ENCODE data around the gene ELMO1. TPM values are rescaled to one million over a fixed set of nuclear protein-coding genes. Genes with fewer than 3 reads are reported as not detected.

Gene ELMO1
- total RNA-seq, 1 experiment from 2014 or later: 1.1 TPM

GRCh38 chr7:37054624-37055241 lies 393.9 kb downstream of the ELMO1 start:
- H3K4me2 ChIP-seq (ENCODE audit: low read length): no peak overlapping the region
- no peak overlapping the region for H3K27ac ChIP-seq (ENCODE audit: low read depth, low read length)
- H3K4me3 ChIP-seq (replicated peaks in 1 of 2; ENCODE audit: low read depth in 1 of 2, low read length in 2 of 2): no peak overlapping the region
- BruUV-seq (replicated peaks): no TSS peak
- H4K20me1 ChIP-seq (ENCODE audit: insufficient read depth): no peaks in the 10 kb centered on the region
- no peak overlapping the region for H3K9ac ChIP-seq (ENCODE audit: low read length)
- ATAC-seq (no peak), DNase-seq (ENCODE audit: low read depth, low spot score) (no peak)
- H3K9me3 ChIP-seq (ENCODE audit: control insufficient read depth in 1 of 2, insufficient read depth in 1 of 2, low read depth in 1 of 2, low read length in 2 of 2): no peaks in the 10 kb centered on the region
- H2AFZ ChIP-seq (ENCODE audit: low read depth, low read length, poor library complexity, severe bottlenecking): no peak overlapping the region
- TF ChIP-seq ZFX (IDR thresholded peaks at IDR 0.05): no peak
- TF ChIP-seq ZBTB33 (IDR thresholded peaks at IDR 0.05; ENCODE audit: extremely low read depth, insufficient replicate concordance, low read length): no peak
- no peak for TF ChIP-seq CTCF (IDR thresholded peaks at IDR 0.05 in 2 of 3, conservative IDR thresholded peaks at IDR 0.05 in 1 of 3; ENCODE audit: borderline replicate concordance in 1 of 3, insufficient read depth in 1 of 3, low read depth in 2 of 3, low read length in 2 of 3)
- no peak for TF ChIP-seq SRF (IDR thresholded peaks at IDR 0.05; ENCODE audit: low read depth)
- no peak for TF ChIP-seq EZH2phosphoT487 (IDR thresholded peaks at IDR 0.05; ENCODE audit: borderline replicate concordance)
- TF ChIP-seq ZNF274 (IDR thresholded peaks at IDR 0.05; ENCODE audit: low read depth, low read length): no peak
- TF ChIP-seq EZH2 (IDR thresholded peaks at IDR 0.05): no peak
- TF ChIP-seq JUND (IDR thresholded peaks at IDR 0.05): no peak
- no peak for TF ChIP-seq POLR2AphosphoS5 (IDR thresholded peaks at IDR 0.05; ENCODE audit: low read depth, low read length)
- no peak for TF ChIP-seq YY1 (IDR thresholded peaks at IDR 0.05; ENCODE audit: extremely low read depth, insufficient replicate concordance, low read depth, low read length)
- TF ChIP-seq FOSL1 (IDR thresholded peaks at IDR 0.05; ENCODE audit: low read depth): no peak
- TF ChIP-seq MAX (IDR thresholded peaks at IDR 0.05): no peak
- TF ChIP-seq RAD21 (IDR thresholded peaks at IDR 0.05; ENCODE audit: low read depth): no peak
- TF ChIP-seq REST (IDR thresholded peaks at IDR 0.05; ENCODE audit: low read depth): no peak
- no peak for TF ChIP-seq ELF1 (IDR thresholded peaks at IDR 0.05; ENCODE audit: borderline replicate concordance, low read depth)
- no peak for TF ChIP-seq EGR1 (IDR thresholded peaks at IDR 0.05; ENCODE audit: low read depth)
- TF ChIP-seq ATF3 (IDR thresholded peaks at IDR 0.05): no peak
- no peak for TF ChIP-seq CEBPB (IDR thresholded peaks at IDR 0.05; ENCODE audit: low read depth)
- TF ChIP-seq CBX3 (IDR thresholded peaks at IDR 0.05; ENCODE audit: low read depth): no peak
- ChIA-PET CTCF (no interaction called here), POLR2A (no interaction called here), RAD21 (ENCODE audit: low non-redundant PET in 1 of 2, low total read pairs in 2 of 2, uncharacterized antibody in 2 of 2, unreplicated experiment in 2 of 2) (no interaction called here)
- no peaks in the 10 kb centered on the region for H3K36me3 ChIP-seq (ENCODE audit: control insufficient read depth in 1 of 2, insufficient read depth in 2 of 2, low read length in 2 of 2)
- intact Hi-C loops (cut with micrococcal nuclease): no loop called here
- no peaks in the 10 kb centered on the region for H3K4me1 ChIP-seq (ENCODE audit: control insufficient read depth in 1 of 2, insufficient read depth in 2 of 2, low read length in 2 of 2)
- H3K9me2 ChIP-seq (ENCODE audit: insufficient read depth): no peaks in the 10 kb centered on the region
- H3K27me3 ChIP-seq (ENCODE audit: insufficient read depth, low read length): no peaks in the 10 kb centered on the region
- H3K79me2 ChIP-seq (ENCODE audit: insufficient read depth, low read length): no peaks in the 10 kb centered on the region
